GM12878 (cell line): ENCODE measurements around the gene DNAAF1. TPM values are rescaled to one million over a fixed set of nuclear protein-coding genes. Genes with fewer than 3 reads are reported as not detected.

Experiments used
- ATAC-seq: fragments of 200-7000 bp; cut with Tn5 transposase; 3 replicates; pipeline ENCODE4 v1.9.1; 2020; ENCODE audit warnings: mild to moderate bottlenecking, moderate library complexity
- BruUV-seq: library from RNA; stranded (reverse); fragments of 400-500 nt; replicated peaks from 2 replicates; lab custom pipeline; 2021; lab: Mats Ljungman, UMichigan
- CTCF ChIA-PET: fragments of 300-600 bp; sonication (Branson Sonifier 250); formaldehyde crosslinking; extraction: SDS; loops from one replicate; lab custom pipeline; 2021; ENCODE audit warnings: inconsistent platforms; lab: Yijun Ruan, JAX
- POLR2A ChIA-PET: fragments of 350-600 bp; formaldehyde crosslinking; extraction: SDS; loops from one replicate; lab custom pipeline; 2021; ENCODE audit warnings: inconsistent platforms; lab: Charles Lee
- RAD21 ChIA-PET: fragments of 300-600 bp; sonication (Branson Sonifier 250); formaldehyde crosslinking; loops from one replicate; lab custom pipeline; 2023; ENCODE audit warnings: antibody characterized with exemption; ENCODE audit not compliant: unreplicated experiment; lab: Charles Lee
- SMC1A ChIA-PET: fragments of 300-600 bp; sonication (Branson Sonifier 250); formaldehyde crosslinking; loops from one replicate; lab custom pipeline; 2023; ENCODE audit not compliant: unreplicated experiment, uncharacterized antibody; lab: Charles Lee
- DNase-seq: peaks from one replicate; pipeline ENCODE4 v3.0.0-alpha.2; 2011; ENCODE audit warnings: low read depth, low spot score
- FAIRE-seq: peaks from 3 replicates; lab custom pipeline; 2011; peaks lifted over from hg19 to GRCh38; lab: Jason Lieb, UNC
- H2AFZ ChIP-seq: 2 replicates; pipeline ENCODE4 v1.6.0; 2011; ENCODE audit warnings: low read depth, low read length, control low read depth; ENCODE audit not compliant: control insufficient read depth
- H3K27ac ChIP-seq: 2 replicates; pipeline ENCODE4 v1.5.1; 2011; ENCODE audit warnings: control low read depth; ENCODE audit not compliant: control insufficient read depth, insufficient read depth
- H3K27me3 ChIP-seq, 2 experiments: replicated peaks in 1 of 2; 2 replicates each; pipeline versions ENCODE4 v1.6.0 to v1.6.1; 2011; ENCODE audit warnings: low read length in 1 of 2; ENCODE audit not compliant: control insufficient read depth in 2 of 2, insufficient read depth in 2 of 2
- H3K36me3 ChIP-seq, 2 experiments: 2 replicates each; pipeline ENCODE4 v1.5.1; 2011; ENCODE audit warnings: low read length in 1 of 2; ENCODE audit not compliant: control insufficient read depth in 2 of 2, insufficient read depth in 2 of 2
- H3K4me1 ChIP-seq: 2 replicates; pipeline ENCODE4 v1.6.1; 2011; ENCODE audit warnings: mild to moderate bottlenecking, low read length, moderate library complexity, mixed read lengths; ENCODE audit not compliant: control insufficient read depth, insufficient read depth
- H3K4me2 ChIP-seq: 2 replicates; pipeline ENCODE4 v1.6.0; 2011; ENCODE audit warnings: control low read depth; ENCODE audit not compliant: control insufficient read depth, insufficient read depth
- H3K4me3 ChIP-seq: fragments of 200-600 bp; sonication (generic); 2 replicates; pipeline ENCODE4 v1.5.1; 2016
- H3K79me2 ChIP-seq: 2 replicates; pipeline ENCODE4 v1.6.0; 2011; ENCODE audit warnings: low read length; ENCODE audit not compliant: control insufficient read depth, insufficient read depth
- H3K9ac ChIP-seq: 2 replicates; pipeline ENCODE4 v1.8.0; 2011; ENCODE audit warnings: low read length, control low read depth, mixed read lengths; ENCODE audit not compliant: control insufficient read depth, insufficient read depth
- H3K9me3 ChIP-seq: replicated peaks from 3 replicates; pipeline ENCODE4 v1.5.1; 2011; ENCODE audit warnings: mild to moderate bottlenecking, low read length; ENCODE audit not compliant: control insufficient read depth, insufficient read depth
- H4K20me1 ChIP-seq: 2 replicates; pipeline ENCODE4 v1.6.0; 2011; ENCODE audit not compliant: control insufficient read depth, insufficient read depth
- BACH1 ChIP-seq: fragments of 450-650 bp; IDR thresholded peaks from 2 replicates; pipeline ENCODE4 v1.6.1; 2017; ENCODE audit warnings: mild to moderate bottlenecking, borderline replicate concordance
- CHD4 ChIP-seq: fragments of 200-600 bp; sonication (generic); IDR thresholded peaks from 2 replicates; pipeline ENCODE4 v1.6.1; 2016; ENCODE audit warnings: mild to moderate bottlenecking
- DPF2 ChIP-seq: fragments of 450-650 bp; IDR thresholded peaks from 2 replicates; pipeline ENCODE4 v1.6.1; 2017; ENCODE audit warnings: mild to moderate bottlenecking
- FOS ChIP-seq: IDR thresholded peaks from 3 replicates; pipeline ENCODE4 v1.6.1; 2011; ENCODE audit warnings: borderline replicate concordance; ENCODE audit not compliant: insufficient read length; ENCODE audit errors: extremely low read depth
- HCFC1 ChIP-seq: fragments of 150-350 bp; IDR thresholded peaks from 2 replicates; pipeline ENCODE4 v1.6.1; 2014; ENCODE audit warnings: low read length
- NFXL1 ChIP-seq: fragments of 450-650 bp; IDR thresholded peaks from 2 replicates; pipeline ENCODE4 v1.6.1; 2017; ENCODE audit warnings: antibody characterized with exemption, mild to moderate bottlenecking, borderline replicate concordance
- NFYB ChIP-seq: IDR thresholded peaks from 2 replicates; pipeline ENCODE4 v1.6.1; 2011; ENCODE audit warnings: low read depth, mild to moderate bottlenecking, low read length, improper control_type of control experiment, moderate library complexity; ENCODE audit not compliant: insufficient read depth
- POU2F2 ChIP-seq: IDR thresholded peaks from 3 replicates; pipeline ENCODE4 v1.6.1; 2011; ENCODE audit warnings: low read depth, mild to moderate bottlenecking, low read length, borderline replicate concordance
- RAD21 ChIP-seq: IDR thresholded peaks from 2 replicates; pipeline ENCODE4 v1.6.1; 2011; ENCODE audit warnings: mild to moderate bottlenecking, low read depth, low read length, moderate library complexity; ENCODE audit not compliant: insufficient read depth
- RBBP5 ChIP-seq: fragments of 200-600 bp; sonication (generic); conservative IDR thresholded peaks from 2 replicates; pipeline ENCODE4 v1.6.1; 2016
- STAT1 ChIP-seq: fragments of 450-650 bp; conservative IDR thresholded peaks from 2 replicates; pipeline ENCODE4 v1.6.1; 2014; ENCODE audit warnings: antibody characterized with exemption, mild to moderate bottlenecking
- TBL1XR1 ChIP-seq: IDR thresholded peaks from 2 replicates; pipeline ENCODE4 v1.6.1; 2012; ENCODE audit warnings: low read depth, low read length, improper control_type of control experiment
- ZNF274 ChIP-seq: IDR thresholded peaks from one replicate; pipeline ENCODE4 v1.8.0; 2011; ENCODE audit not compliant: insufficient read length, insufficient read depth
- ZZZ3 ChIP-seq: IDR thresholded peaks from 2 replicates; pipeline ENCODE4 v1.6.1; 2011; ENCODE audit warnings: low read depth; ENCODE audit not compliant: control insufficient read depth, insufficient read length
- WGBS: methylation state at CpG from one replicate; pipeline ENCODE4 v1.1.6; 2016; ENCODE audit warnings: low lambda C conversion rate; ENCODE audit not compliant: insufficient replicate concordance, insufficient coverage; ENCODE audit errors: missing lambda C conversion rate; 5-methylcytosine and 5-hydroxymethylcytosine counted together
- in situ Hi-C: fragments of 300-500 bp; cut with MboI; formaldehyde crosslinking; loops from 9 replicates; pipeline ENCODE4 v1.14.3; 2018; ENCODE audit warnings: mixed read lengths
- intact Hi-C: fragments of 100-400 bp; cut with micrococcal nuclease; formaldehyde crosslinking; loops from one replicate; pipeline ENCODE4 v1.14.2; 2022; ENCODE audit not compliant: unreplicated experiment
- polyA plus RNA-seq, 11 experiments: library from polyadenylated mRNA; depleted of rRNA in 4 of 11; unstranded in 6 of 11; stranded (reverse) in 5 of 11; fragments of >200 nt; fragmentation: Nextera tagmentation in 4 of 11; fragmentation: Illumina TruSeq in 1 of 11; extraction: Ambion mirVana in 4 of 11; extraction: Trizol in 1 of 11; gene quantifications; 1 replicate in 1 of 11; 2 replicates in 10 of 11; pipeline versions ENCODE4 v1.2.1 to v1.2.3, GENCODE V29; 2011 to 2016; ENCODE audit warnings: inconsistent platforms in 2 of 11, missing spikeins in 2 of 11, low read depth in 1 of 11
- total RNA-seq, 4 experiments: library from RNA; depleted of rRNA in 3 of 4; stranded (reverse); fragments of >200 nt in 3 of 4; fragmentation: Illumina TruSeq in 1 of 4; extraction: Trizol in 1 of 4; gene quantifications; 2 replicates each; pipeline versions ENCODE4 v1.2.1 to v1.2.3, GENCODE V29; 2013 to 2021
- TF ChIP-seq, protein P1 (sequence below): fragments of 450-650 bp; IDR thresholded peaks from 2 replicates; pipeline ENCODE4 v1.6.1; 2018; ENCODE audit warnings: mild to moderate bottlenecking, low read depth, moderate library complexity; ENCODE audit not compliant: partially characterized antibody
- TF ChIP-seq, protein P2 (sequence below), 3 experiments: IDR thresholded peaks in 2 of 3; conservative IDR thresholded peaks in 1 of 3; 2 replicates each; pipeline ENCODE4 v1.5.1; 2011; ENCODE audit warnings: low read depth in 3 of 3, low read length in 3 of 3, mild to moderate bottlenecking in 3 of 3, control low read depth in 2 of 3, moderate library complexity in 2 of 3, inconsistent platforms in 1 of 3, mixed read lengths in 1 of 3; ENCODE audit not compliant: control insufficient read depth in 2 of 3, insufficient read depth in 1 of 3; ENCODE audit errors: extremely low read depth in 1 of 3
- TF ChIP-seq, protein P3 (sequence below): IDR thresholded peaks from 2 replicates; pipeline ENCODE4 v1.6.1; 2011; ENCODE audit warnings: low read depth, mild to moderate bottlenecking, low read length, moderate library complexity, borderline replicate concordance; ENCODE audit errors: extremely low read depth
- TF ChIP-seq, protein P4 (sequence below): fragments of 450-650 bp; IDR thresholded peaks from 2 replicates; pipeline ENCODE4 v1.6.1; 2016; ENCODE audit warnings: mild to moderate bottlenecking

Gene DNAAF1
- total and polyA plus RNA-seq, 10 of the 15 experiments (the other 5 are each of a cell fraction or from before 2014, with no cell fraction given) = 0.02 to 0.76 (median 0.08) TPM; not detected in 6

DNA sequence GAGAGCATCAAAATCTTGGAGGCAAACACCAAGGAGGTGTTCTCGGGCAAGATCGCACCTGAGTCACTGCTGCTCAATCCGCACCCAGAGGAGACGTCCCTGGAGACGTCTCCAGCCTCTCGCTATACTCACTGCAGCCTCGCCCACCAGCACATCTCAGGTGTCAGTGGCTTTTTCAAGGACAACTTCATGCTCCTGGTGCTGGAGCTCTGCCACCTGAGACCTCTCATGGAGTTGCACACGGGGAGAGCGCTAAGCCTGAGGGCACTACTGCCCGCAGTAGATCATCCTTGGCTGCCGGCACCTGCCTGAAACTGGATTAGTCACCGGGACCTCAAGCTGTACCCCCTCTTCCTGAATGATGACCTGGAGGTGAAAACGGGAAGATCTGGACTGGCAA is 25.7 kb upstream of the DNAAF1 start (continued):
- TF ChIP-seq, protein P1, sequence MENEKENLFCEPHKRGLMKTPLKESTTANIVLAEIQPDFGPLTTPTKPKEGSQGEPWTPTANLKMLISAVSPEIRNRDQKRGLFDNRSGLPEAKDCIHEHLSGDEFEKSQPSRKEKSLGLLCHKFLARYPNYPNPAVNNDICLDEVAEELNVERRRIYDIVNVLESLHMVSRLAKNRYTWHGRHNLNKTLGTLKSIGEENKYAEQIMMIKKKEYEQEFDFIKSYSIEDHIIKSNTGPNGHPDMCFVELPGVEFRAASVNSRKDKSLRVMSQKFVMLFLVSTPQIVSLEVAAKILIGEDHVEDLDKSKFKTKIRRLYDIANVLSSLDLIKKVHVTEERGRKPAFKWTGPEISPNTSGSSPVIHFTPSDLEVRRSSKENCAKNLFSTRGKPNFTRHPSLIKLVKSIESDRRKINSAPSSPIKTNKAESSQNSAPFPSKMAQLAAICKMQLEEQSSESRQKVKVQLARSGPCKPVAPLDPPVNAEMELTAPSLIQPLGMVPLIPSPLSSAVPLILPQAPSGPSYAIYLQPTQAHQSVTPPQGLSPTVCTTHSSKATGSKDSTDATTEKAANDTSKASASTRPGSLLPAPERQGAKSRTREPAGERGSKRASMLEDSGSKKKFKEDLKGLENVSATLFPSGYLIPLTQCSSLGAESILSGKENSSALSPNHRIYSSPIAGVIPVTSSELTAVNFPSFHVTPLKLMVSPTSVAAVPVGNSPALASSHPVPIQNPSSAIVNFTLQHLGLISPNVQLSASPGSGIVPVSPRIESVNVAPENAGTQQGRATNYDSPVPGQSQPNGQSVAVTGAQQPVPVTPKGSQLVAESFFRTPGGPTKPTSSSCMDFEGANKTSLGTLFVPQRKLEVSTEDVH = no peak

DNA sequence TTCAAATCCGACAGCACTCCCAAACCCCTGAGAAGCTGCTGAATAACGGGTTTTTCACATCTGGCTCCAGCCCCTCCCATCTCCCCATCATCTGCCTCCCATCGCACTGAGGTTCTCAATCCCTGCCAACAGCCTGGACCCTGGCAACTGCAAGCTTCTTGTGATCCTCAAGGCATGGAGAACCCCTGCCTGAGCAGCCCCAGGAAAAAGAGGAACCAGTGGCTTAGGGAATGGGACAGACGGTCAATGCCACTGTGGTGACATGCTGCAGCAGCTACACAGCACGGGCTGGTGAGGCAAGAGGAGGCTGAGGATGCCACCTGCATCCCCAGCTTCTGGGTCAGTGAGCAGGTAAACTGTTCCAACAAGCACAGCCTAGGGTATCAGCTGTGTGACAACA is 25.1 kb upstream of the DNAAF1 start:
- H3K36me3 ChIP-seq = no peaks in the 10 kb centered on the region; a peak in 1 of 4 replicates
- SMC1A ChIA-PET = no interaction called here
- no TSS peak for BruUV-seq
- CTCF ChIA-PET = interaction anchor here (1.6 kb wide), 1 partner anchor 13 kb away, joined by 5 read pairs; no protein-coding TSS in a partner anchor
- H3K27me3 ChIP-seq = no peaks in the 10 kb centered on the region
- no peak overlapping the region for H3K27ac ChIP-seq
- H3K4me3 ChIP-seq = no peak overlapping the region
- no peak for ATAC-seq
- no peak for DNase-seq
- no peaks in the 10 kb centered on the region for H4K20me1 ChIP-seq
- RAD21 ChIA-PET = no interaction called here
- H3K4me1 ChIP-seq = peaks cover 6% of the 10 kb centered on the region; the same call in 1 of the 2 replicates
- FAIRE-seq = no peak
- no peak overlapping the region for H2AFZ ChIP-seq
- no peak overlapping the region for H3K4me2 ChIP-seq
- peaks cover 18% of the 10 kb centered on the region for H3K79me2 ChIP-seq
- in situ Hi-C loops (no loop called here), intact Hi-C loops (no loop called here)
- 80% methylated on average over 5 of the region's 5 CpGs for WGBS
- POLR2A ChIA-PET = no interaction called here
- H3K9me3 ChIP-seq = no peaks in the 10 kb centered on the region
- H3K9ac ChIP-seq = no peak overlapping the region
- TF ChIP-seq HCFC1 = no peak
- no peak for TF ChIP-seq CHD4
- TF ChIP-seq, protein P2, sequence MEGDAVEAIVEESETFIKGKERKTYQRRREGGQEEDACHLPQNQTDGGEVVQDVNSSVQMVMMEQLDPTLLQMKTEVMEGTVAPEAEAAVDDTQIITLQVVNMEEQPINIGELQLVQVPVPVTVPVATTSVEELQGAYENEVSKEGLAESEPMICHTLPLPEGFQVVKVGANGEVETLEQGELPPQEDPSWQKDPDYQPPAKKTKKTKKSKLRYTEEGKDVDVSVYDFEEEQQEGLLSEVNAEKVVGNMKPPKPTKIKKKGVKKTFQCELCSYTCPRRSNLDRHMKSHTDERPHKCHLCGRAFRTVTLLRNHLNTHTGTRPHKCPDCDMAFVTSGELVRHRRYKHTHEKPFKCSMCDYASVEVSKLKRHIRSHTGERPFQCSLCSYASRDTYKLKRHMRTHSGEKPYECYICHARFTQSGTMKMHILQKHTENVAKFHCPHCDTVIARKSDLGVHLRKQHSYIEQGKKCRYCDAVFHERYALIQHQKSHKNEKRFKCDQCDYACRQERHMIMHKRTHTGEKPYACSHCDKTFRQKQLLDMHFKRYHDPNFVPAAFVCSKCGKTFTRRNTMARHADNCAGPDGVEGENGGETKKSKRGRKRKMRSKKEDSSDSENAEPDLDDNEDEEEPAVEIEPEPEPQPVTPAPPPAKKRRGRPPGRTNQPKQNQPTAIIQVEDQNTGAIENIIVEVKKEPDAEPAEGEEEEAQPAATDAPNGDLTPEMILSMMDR (IDR thresholded peaks at IDR 0.05 in 2 of 3, conservative IDR thresholded peaks at IDR 0.05 in 1 of 3; ENCODE audit: control insufficient read depth in 2 of 3, extremely low read depth in 1 of 3, insufficient read depth in 1 of 3, low read depth in 3 of 3, low read length in 3 of 3) = no peak
- TF ChIP-seq TBL1XR1 = no peak
- TF ChIP-seq, protein P3, sequence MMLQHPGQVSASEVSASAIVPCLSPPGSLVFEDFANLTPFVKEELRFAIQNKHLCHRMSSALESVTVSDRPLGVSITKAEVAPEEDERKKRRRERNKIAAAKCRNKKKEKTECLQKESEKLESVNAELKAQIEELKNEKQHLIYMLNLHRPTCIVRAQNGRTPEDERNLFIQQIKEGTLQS = no peak
- TF ChIP-seq DPF2 = no peak
- TF ChIP-seq RBBP5 = no peak
- TF ChIP-seq STAT1 = no peak
- no peak for TF ChIP-seq FOS
- no peak for TF ChIP-seq NFYB
- no peak for TF ChIP-seq POU2F2
- TF ChIP-seq, protein P4, sequence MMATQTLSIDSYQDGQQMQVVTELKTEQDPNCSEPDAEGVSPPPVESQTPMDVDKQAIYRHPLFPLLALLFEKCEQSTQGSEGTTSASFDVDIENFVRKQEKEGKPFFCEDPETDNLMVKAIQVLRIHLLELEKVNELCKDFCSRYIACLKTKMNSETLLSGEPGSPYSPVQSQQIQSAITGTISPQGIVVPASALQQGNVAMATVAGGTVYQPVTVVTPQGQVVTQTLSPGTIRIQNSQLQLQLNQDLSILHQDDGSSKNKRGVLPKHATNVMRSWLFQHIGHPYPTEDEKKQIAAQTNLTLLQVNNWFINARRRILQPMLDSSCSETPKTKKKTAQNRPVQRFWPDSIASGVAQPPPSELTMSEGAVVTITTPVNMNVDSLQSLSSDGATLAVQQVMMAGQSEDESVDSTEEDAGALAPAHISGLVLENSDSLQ = no peak
- TF ChIP-seq ZNF274 = no peak
- TF ChIP-seq RAD21 = no peak
- no peak for TF ChIP-seq NFXL1
- TF ChIP-seq BACH1 = no peak
- no peak for TF ChIP-seq ZZZ3
